GM18907 (cell line): Measurements from ENCODE around the gene SYNDIG1.

Experiments used
- ATAC-seq: cut with Tn5 transposase; IDR thresholded peaks from one replicate; pipeline ENCODE4 v1.9.1; 2021; ENCODE audit warnings: mild to moderate bottlenecking, moderate library complexity; ENCODE audit not compliant: unreplicated experiment

SYNDIG1 gene

DNA sequence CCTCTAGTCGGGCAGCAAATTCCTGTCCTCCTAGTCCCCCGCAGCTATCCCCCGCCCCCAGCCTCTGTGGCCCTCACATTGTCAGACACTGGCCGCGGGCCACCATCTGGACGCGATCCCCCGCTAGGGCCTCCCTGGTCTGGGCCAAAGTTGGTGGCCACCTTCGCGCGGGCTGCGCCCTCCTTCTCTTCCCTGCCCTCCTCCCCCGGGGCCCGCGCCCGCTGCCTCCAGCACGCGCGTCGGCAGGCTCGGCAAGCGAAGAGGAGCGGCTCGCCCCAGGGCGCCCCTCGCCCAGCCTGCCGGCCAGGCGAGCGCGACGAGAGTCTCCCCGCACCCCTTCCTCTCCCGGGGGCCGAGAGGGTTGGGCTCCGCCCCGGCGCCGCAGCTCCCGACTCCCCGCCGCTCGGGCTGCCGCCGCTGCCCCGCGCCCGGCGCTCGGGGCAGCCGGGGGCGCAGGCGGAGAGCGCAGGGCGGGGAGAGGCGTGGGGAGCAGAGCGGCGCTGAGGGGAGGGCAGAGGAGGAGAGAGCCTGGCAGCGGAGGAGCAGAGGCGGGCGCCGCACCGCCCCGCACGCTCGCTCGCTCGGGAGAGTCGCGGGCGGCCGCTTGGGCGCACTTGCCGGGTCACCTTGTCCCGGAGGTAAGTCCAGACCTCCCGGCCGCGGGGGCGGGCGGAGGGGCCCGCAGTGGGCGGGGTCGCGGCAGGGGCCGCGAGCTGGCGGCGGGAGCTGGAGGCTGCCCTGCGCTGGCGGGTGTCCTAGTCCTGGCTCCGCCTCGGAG, at the start of gene SYNDIG1:
Gene SYNDIG1, plus strand, starts transcription at position 514 of the 778 bp plus-strand sequence. CDS start 73,469 bp downstream, outside the sequence.
- no peak for ATAC-seq

DNA sequence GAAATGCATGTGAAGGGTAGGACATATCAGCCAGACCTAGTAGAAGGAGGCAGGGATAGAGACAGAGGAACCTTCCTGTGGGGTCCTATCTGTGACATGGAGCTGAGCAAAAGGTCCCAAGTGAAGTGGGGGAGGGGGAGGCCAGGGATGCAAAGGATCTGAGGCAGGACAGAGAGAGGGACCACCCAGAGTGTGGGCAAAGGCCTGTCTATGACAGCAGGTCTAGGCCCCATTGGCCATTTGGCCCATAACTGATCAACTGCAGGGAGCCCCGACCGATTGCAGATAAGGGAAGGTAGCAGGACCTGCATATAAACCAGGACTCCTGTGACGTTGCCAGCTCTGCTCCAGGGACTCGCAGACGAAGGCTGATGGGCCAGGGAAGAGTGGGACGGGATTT, 49.6 kb upstream of the SYNDIG1 start:
- ATAC-seq: no peak

DNA sequence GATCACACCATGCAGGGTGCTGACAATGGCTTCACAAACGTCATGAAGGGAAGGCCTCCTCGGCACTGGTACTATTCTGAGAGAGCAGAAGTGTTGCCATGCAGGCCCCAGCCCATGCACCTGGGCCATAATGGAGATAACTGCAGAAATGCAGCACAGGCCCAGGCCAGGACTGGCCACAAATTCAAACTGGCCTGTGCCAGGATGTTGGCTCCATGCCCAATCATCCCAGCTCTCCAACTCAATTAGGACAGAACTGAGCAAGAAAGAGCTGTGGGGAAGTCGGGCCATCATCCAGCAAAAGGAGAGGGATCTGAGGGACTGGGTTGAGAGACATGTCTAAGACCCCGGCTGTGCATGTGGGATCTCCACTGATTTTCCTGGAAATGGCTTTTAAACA, 48.9 kb upstream of the SYNDIG1 start:
- ATAC-seq: no peak

DNA sequence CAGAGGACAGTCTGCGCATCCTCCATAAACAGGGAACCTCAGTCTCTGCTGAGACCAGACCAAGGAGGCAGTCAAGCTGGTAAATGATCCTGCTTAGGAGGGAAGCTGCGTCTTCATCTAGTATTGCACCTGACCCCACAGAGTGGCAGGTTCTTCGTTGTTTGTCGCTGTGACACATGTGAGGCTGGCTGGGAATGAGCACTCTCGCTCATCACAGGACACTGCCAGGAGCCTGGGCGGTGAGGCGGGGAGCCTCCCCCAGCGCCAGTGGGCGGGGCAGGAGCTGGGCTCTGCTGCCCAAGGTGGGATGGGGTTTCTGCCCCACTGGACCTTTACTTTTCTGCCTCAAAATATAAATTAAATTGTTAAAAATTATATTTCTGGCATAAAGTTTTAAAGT, 48.4 kb upstream of the SYNDIG1 start:
- no peak for ATAC-seq

DNA sequence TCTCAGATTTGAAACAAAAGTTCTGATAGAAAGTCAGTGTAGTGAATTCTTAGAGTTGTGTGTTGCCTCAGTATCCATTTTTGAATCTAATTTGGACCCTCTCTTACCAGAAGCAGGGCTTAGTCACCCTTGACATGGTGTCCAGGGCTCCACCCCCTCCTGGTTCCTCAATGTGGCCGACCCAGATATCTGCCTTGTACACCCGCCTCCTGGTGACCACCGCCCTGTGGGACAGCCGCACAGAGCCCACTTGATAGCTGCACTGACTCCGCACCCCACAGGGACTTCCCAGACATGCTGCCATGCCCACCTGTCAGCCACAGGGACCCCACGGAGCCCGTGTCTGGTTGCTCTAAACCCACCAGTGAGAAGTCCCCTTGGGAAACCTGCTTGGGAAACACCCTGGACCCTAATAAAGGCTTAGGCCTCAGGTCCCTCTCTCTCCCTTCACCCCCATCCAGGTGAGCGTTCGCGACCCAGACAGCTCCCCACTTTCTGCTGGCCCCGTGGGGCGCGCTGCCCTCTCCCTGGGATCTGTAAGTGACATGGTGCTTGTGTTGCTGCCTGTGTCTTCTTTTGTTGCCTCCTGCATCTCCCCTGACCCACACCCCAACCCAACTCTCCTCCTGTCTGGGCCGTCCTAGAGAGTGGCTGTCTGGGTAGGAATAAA, 47.2 kb upstream of the SYNDIG1 start:
- ATAC-seq: no peak

DNA sequence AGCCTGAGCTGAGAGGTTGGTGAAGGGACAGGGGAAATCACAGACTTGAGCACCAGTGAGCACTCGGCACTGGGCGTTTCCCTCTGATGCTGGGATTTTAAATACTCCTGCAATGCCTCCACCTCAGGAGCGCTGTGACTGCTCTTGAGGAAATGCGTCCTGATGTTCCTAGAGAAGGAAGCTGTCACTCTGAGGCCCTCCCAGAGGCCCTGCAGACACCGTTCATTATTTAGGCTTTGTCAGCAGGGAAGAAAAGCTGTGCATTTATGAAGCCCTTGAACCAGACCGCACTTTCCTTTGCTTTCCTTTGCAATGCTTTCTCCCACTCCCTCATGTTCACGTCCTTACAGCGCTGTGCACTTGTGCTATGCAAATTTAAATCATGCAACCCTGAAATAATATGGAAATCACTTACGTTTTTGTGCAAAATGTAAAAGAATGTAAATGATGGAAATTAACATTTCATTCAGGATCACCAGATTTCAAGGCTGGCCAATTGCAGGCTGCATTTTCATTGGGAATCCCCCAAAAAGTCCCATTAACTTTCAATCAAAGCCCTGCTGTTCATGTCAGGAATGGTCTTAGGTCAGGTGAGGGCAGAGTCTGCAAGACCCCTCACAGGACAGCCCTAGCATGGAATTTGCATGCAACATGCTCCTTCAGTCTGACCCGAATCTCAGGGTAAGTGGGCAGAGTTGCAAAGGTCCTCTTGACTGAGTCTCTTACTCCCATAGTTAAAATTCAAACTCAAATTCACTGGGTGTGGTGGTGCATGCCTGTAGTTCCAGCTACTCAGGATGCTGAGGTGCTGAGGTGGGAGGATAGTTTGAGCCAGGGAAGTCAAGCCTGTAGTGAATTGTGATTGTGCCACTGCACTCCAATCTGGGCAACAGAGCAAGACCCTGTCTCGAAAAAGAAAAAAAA, 45.8 kb upstream of the SYNDIG1 start:
- ATAC-seq: no peak

DNA sequence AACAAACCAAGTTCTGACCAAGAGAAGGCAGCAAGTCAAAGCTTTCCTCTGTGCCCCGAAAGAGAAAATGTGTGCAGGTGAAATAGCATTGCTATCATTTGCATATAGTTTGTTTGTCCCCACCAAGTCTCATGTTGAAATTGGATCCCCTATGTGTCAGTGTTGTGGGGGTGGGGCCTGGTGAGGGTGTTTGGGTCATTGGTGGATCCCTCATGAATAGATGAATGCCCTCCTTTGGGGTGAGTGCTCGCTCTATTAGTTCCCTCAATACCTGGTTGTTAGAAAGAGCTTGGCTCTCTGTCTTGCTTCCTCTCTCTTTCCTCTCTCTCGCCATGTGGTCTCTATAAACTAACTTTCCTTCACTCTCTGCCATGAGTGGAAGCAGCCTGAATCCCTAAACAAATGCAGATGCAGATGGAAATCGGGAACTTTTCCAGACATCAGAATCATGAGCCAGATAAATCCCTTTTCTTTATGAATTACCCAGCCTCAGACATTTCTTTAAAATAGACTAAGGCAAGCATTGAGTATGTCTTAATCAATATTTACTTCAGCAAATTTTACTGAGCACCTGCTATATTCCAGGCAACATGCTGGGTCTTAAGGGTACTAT, 43.8 kb upstream of the SYNDIG1 start:
- no peak for ATAC-seq

DNA sequence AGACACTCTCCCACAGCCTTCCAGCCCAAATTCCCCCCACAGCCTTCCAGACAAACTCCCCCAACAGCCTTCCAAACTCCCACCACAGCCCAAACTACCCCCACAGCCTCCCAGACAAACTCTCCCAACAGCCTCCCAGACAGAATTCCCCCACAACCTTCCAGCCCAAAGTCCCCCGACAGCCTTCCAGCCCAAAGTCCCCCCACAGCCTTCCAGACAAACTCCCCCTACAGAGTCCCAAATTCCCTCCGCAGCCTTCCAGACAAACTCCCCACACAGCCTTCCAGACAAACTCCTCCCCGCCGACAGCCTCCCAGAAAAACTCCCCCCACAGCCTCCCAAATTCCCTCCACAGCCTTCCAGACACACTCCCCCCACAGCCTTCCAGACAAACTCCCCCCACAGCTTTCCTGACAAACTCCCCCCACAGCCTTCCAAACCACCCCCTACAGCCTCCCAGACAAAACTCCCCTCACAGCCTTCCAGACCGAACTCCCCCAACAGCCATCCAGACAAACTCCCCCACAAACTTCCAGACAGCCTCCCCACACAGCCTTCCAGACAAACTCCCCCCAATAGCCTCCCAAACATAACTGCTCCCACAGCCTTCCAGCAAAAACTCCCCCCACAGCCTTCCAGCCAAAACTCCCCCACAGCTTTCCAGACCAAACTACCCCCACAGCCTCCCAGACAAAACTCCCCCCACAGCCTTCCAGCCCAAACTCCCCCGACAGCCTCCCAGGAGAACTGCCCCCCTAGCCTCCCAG, 38.0 kb upstream of the SYNDIG1 start:
- no peak for ATAC-seq

DNA sequence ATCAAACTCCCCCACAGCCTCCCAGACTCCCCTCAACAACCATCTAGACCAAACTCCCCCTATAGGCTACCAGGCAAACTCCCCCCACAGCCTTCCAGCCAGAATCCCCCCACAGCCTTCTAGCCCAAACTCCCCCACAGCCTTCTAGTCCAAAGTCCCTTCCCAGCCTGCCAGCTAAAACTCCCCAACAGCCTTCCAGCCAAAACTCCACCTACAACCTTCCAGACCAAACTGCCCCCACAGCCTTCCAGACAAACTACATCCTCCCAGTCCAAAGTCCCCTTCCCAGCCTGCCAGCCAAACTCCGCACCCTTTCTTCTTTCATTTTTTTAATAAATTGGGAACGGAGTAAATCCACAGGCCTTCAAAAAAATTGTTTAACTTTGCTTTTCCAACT, 37.4 kb upstream of the SYNDIG1 start:
- no peak for ATAC-seq

DNA sequence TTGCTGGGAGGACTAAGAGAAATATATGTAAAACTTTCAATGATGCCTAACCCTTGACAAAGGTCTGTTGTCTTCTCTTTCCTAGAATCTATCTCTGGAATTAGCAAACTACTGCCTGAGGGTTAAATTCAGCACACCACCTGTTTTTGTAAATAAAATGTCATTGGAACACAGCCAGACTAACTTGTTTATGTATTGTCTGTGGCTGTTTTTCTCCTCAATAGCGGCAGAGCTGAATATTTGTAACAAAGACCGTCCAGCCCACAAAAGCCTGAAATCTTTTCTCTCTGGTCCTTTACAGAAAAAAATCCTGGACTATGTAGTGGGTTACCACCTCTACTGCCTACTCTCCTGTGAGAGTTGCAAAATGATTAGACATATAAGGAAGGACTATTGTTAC, 33.3 kb upstream of the SYNDIG1 start:
- no peak for ATAC-seq

DNA sequence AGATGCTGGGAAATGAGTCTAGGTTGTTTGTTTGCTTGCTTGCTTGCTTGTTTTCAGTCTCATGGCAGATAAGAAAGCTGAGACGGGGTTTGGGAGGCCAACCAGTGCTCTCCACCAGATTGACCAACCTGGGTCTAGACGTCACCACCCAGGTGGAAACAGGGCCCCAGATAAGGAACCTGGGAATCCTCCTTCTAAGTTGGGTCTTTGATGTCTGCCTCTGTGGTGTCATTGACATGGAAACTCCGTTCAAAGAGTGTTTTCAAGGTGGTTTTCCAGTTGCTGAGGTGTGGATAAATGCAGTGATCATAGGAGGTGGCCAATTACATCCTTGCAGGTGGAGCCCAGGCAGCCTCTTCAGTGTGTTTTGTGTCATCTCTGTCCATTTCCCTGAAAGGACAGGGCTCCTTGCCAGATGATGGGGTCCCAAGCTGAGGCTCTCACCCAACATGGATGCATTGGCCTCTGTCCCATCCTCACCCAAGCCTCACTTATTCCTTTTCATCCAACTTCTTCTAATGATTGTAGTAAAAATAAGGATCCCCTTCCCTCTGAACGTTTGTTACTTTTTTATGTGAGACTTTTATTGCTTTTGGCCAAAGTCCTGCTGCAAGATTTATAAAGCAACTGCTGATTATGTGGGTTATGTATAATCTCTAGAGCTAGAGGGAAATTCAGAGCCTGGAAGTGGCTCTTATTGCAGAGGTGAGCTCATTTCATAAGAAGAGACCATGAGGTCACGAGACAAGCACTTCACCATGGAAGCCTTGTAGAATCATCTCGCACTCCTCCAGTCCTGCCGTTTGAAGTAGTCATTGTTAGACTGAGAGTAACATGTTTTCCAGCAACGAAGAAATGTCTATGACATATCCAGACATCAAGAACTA, 32.0 kb upstream of the SYNDIG1 start:
- no peak for ATAC-seq

DNA sequence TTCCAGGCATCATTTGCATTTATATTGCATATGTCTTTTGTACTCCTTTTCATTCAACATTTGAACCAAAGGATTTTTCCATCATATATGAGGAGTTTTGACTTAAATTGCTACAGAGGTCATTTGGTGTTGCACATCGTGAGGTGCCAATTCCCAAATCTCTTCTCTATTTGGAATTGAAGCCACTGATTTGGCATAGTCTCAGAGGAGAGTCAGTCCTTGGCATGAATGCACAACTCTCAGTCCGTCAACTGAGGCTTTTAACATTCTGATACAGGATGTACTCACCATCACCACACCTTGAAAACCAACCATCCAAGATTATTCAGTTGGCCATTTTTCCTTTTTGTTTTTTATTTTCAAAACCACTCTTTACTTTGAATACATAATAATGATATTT, 31.1 kb upstream of the SYNDIG1 start:
- no peak for ATAC-seq

DNA sequence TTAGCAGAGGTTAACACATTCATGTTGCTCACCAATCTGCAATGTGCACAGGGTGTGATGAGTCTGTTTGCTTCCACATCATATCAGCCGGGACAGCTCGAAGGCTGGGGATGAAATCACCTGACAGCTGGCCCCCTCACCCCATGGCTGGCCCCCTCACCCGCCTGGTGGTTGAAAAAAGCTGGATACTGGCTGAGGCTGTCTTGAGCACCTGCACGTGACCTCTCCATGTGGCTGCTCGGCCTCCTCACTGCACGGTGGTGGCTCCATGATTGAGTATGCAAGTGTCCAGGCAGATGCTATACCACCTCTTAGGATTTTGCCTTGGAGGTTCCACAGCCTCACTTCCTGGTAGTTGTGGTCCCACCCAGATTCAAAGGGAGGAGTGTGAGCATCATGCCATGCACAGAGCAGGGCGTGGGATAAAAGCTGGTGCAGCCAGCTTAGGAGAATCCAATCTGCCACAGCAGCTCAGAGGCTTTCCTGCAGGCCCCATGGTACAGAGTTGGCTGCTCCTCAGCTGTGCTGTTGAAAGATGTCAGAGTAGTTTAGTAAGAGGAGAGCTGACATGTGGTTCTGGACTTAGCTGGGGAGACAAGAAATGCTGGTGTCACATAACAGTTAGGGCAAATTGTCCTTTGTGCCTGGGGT, 29.6 kb upstream of the SYNDIG1 start:
- no peak for ATAC-seq

DNA sequence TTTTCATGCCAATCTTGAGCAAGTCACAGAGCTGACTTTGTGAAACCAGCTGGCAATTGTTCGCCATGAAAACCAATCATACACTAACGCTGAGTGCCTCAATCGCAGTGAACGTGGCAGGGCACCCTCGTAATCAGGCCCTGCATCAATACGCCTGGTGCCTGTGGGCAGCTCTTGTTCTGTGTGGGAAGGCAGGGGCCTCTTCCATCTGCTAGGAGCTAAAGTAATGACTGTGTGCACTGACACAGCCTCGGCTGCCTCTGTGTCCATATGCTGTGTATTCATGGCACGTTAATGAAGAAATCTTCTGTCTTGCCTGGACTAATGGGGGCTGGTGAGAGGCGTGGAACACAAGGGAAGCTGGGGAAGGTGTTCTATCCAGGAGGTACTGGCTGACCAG, 27.8 kb upstream of the SYNDIG1 start:
- no peak for ATAC-seq

DNA sequence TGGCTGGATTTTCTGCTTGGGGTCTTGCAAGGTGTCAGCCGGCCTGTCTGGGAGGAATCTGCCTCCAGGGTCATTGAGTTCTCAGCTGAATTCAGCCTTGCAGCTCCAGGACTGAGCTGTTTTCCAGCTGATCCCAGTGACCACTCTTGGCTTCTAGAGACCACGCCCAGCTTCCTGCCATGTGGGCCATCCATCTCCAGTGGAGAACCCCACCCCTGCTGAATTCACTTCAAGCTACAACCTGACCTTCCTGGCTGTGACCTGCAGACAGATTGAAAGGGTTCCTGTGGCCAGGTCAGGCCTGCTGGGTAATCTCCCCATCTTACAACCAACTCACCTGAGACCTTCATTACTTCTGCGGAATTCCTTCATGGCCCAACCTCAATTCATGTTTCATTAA, 26.5 kb upstream of the SYNDIG1 start:
- ATAC-seq: no peak

DNA sequence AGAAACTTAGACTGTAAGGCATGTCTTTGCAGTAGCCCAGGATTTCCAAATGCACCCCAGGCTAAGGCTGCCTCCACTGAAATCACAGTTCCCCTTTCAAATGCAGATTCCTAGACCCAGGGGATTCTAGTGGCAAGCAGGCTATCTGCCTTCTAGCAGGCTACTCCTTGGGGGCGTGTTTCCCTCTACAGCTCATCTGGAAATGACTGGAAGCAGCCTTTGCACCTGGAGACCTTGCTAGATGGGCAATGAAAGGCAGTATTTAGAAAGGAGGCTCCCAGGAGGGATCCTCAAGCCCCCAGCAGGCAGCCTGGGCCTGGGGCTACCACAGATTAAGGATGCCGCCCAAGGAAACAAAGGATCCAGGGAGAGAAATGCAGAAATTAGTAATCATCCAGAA, 26.0 kb upstream of the SYNDIG1 start:
- no peak for ATAC-seq

DNA sequence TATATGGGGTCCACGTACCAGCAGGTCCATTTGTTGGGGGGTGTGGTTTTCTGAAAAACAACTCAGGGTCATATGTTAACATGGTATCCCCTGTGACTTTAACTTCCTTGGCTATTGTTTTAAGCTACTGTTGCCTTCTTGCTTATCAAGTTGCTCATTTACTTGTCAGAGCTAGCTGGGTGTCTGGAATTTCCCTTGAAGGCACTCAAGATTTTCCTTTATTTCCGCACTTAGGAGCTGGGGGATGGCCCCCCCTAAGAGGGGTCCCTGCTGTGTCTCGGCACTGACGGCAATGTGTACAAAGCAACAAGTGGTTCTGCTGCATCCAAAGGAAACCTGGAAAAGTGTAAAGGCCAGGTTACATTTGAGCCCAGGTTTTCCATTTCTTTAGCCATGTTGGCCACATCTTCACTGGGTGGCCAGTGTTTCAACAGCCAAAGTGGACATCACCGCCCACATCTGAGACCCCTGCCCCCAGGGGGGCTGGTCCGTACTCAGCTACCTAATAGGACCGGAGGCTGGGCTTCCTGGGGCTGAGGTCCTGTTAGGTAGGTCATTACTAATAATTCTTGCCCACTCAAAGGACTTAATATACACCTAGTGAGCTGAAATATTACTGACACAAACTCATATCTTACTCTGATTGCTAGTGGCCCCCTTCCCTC, 24.8 kb upstream of the SYNDIG1 start:
- no peak for ATAC-seq

DNA sequence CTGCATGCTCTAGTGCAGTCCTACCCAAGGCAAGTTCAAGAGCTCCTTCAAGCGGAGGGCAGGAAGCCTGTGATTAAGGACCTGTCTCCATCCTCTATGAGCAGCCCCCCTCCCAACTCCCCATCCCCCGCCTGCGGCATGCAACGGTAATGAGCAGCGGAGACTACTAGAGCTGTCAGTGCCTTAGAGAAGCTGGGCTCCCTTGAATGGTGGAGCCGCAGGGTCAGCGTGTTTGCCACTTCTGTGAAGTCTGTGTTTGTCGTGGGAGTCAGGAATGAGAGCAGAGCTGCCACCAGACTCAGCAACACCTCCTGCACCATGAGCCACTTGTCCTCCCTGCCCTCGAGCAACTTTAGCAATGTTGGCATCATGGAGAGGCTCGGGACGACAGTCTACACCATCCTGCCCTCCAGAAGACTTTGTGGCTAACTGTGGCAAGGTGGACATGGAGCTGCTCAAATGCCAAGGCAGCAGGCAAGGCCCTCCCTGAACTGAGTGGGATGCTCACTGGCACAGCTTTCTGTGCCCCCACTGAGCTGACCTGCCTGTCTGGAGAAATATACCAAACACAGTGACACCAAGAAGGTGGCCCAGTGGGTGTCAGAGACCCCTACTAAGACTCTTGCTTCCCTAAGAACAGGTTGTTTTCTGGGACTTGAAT, 23.8 kb upstream of the SYNDIG1 start:
- ATAC-seq: no peak
